Caco-2 (cell line): Measurements from ENCODE around the gene GLE1. TPM values are rescaled to one million over a fixed set of nuclear protein-coding genes. Genes with fewer than 3 reads are reported as not detected.
"Not testable (repeated sequence)": the region's sequence is repeated elsewhere in the genome, so short reads cannot be mapped to it uniquely, and the experiment has no call there.

Source experiments
- BruUV-seq: library from RNA; stranded (reverse); fragments of 400-500 nt; replicated peaks from 2 replicates; lab custom pipeline; 2021; lab: Mats Ljungman, UMichigan
- CTCF ChIA-PET: fragments of 300-600 bp; sonication (Branson Sonifier 250); formaldehyde crosslinking; loops from one replicate; lab custom pipeline; 2022; ENCODE audit warnings: antibody characterized with exemption; lab: Charles Lee
- POLR2A ChIA-PET: fragments of 300-600 bp; sonication (Branson Sonifier 250); formaldehyde crosslinking; loops from one replicate; lab custom pipeline; 2022; ENCODE audit warnings: antibody characterized with exemption; lab: Charles Lee
- DNase-seq, 2 experiments: peaks; one replicate each; pipeline versions ENCODE4 v3.0.0 to v3.0.0-alpha.2; 2020 to 2022
- H3K27me3 ChIP-seq: replicated peaks from 2 replicates; pipeline ENCODE4 v1.6.0; 2011; ENCODE audit warnings: low read length; ENCODE audit not compliant: control insufficient read depth, insufficient read depth
- H3K36me3 ChIP-seq: 2 replicates; pipeline ENCODE4 v1.5.1; 2011; ENCODE audit warnings: low read length; ENCODE audit not compliant: control insufficient read depth, insufficient read depth
- H3K4me1 ChIP-seq: fragments of 250-450 bp; sonication (Bioruptor Pico); 2 replicates; pipeline ENCODE4 v1.5.1; 2020; ENCODE audit warnings: mild to moderate bottlenecking
- H3K4me3 ChIP-seq: 2 replicates; pipeline ENCODE4 v1.5.1; 2011; ENCODE audit warnings: low read depth, mild to moderate bottlenecking, control low read depth, low read length
- H3K9me3 ChIP-seq: fragments of 250-450 bp; sonication (Bioruptor Pico); 2 replicates; pipeline ENCODE4 v1.5.1; 2020; ENCODE audit warnings: mild to moderate bottlenecking, moderate library complexity
- H3K27ac Mint-ChIP-seq: one replicate; pipeline ENCODE4 v1.8.0; 2022; ENCODE audit warnings: mixed read lengths; ENCODE audit not compliant: unreplicated experiment
- H3K27me3 Mint-ChIP-seq: one replicate; pipeline ENCODE4 v1.8.0; 2022; ENCODE audit warnings: mixed read lengths; ENCODE audit not compliant: insufficient read depth, unreplicated experiment
- H3K36me3 Mint-ChIP-seq: one replicate; pipeline ENCODE4 v1.8.0; 2022; ENCODE audit warnings: mild to moderate bottlenecking, mixed read lengths; ENCODE audit not compliant: insufficient read depth, unreplicated experiment
- H3K4me1 Mint-ChIP-seq: one replicate; pipeline ENCODE4 v1.8.0; 2022; ENCODE audit warnings: low read depth, mixed read lengths; ENCODE audit not compliant: unreplicated experiment
- H3K4me3 Mint-ChIP-seq: one replicate; pipeline ENCODE4 v1.8.0; 2022; ENCODE audit warnings: mild to moderate bottlenecking, moderate library complexity, mixed read lengths; ENCODE audit not compliant: unreplicated experiment
- H3K9me3 Mint-ChIP-seq: one replicate; pipeline ENCODE4 v1.8.0; 2022; ENCODE audit warnings: mixed read lengths; ENCODE audit not compliant: unreplicated experiment
- CTCF ChIP-seq, 2 experiments: fragments of 200-600 bp in 1 of 2; IDR thresholded peaks; 1 replicate in 1 of 2; 2 replicates in 1 of 2; pipeline versions ENCODE4 v1.5.1 to v1.8.0; 2011 to 2022; ENCODE audit warnings: antibody characterized with exemption in 1 of 2, control low read depth in 1 of 2, inconsistent platforms in 1 of 2, low read depth in 1 of 2, low read length in 1 of 2, mild to moderate bottlenecking in 1 of 2, moderate library complexity in 1 of 2; ENCODE audit not compliant: insufficient read depth in 1 of 2, severe bottlenecking in 1 of 2, unreplicated experiment in 1 of 2
- intact Hi-C: fragments of 100-400 bp; cut with micrococcal nuclease; formaldehyde crosslinking; loops from one replicate; pipeline ENCODE4 v1.10.0; 2022; ENCODE audit not compliant: unreplicated experiment
- total RNA-seq: library from RNA; stranded (reverse); gene quantifications from 2 replicates; pipeline ENCODE4 v1.2.3, GENCODE V29; 2022

Gene GLE1
- total RNA-seq, 1 experiment from 2014 or later: 30.4 TPM

GRCh38 chr9:128505414-128505765 lies 871 bp downstream of the GLE1 start:
- DNase-seq: no peak
- H3K27ac Mint-ChIP-seq: peak overlapping the region; percentile 97
- Histone ChIP-seq H3K4me3 (peak overlapping the region; percentile 99), H3K36me3 (no peaks in the 10 kb centered on the region; the same call in 1 of the 2 replicates), H3K27me3 (no peaks in the 10 kb centered on the region), H3K9me3 (no peaks in the 10 kb centered on the region), H3K4me1 (peaks cover 16% of the 10 kb centered on the region)
- BruUV-seq: no TSS peak
- H3K4me3 Mint-ChIP-seq: peak overlapping the region; percentile 96
- intact Hi-C loops: loop anchor here (2.0 to 10.0 kb wide), 3 partner anchors 47 to 131 kb away; partner anchors contain the start of genes ODF2, SPTAN1 and URM1
- ChIA-PET POLR2A (interaction anchor here (0.6 to 1.4 kb wide), 6 partner anchors 38 to 713 kb away, joined by 3 to 11 read pairs (median 5); partner anchors contain the start of gene SPTAN1), CTCF (interaction anchor here (0.6 to 1.2 kb wide), 2 partner anchors 54 to 66 kb away, joined by 3 read pairs; no protein-coding TSS in a partner anchor)
- no peaks in the 10 kb centered on the region for H3K4me1 Mint-ChIP-seq
- H3K9me3 Mint-ChIP-seq: no peaks in the 10 kb centered on the region
- TF ChIP-seq CTCF (IDR thresholded peaks at IDR 0.05; ENCODE audit: insufficient read depth in 1 of 2, low read depth in 1 of 2, low read length in 1 of 2, severe bottlenecking in 1 of 2, unreplicated experiment in 1 of 2): no peak
- H3K27me3 Mint-ChIP-seq: no peaks in the 10 kb centered on the region
- H3K36me3 Mint-ChIP-seq: peaks cover 32% of the 10 kb centered on the region

- H3K9me3 ChIP-seq, H3K4me1 Mint-ChIP-seq, H3K27me3 Mint-ChIP-seq, DNase-seq, BruUV-seq, H3K27ac Mint-ChIP-seq, H3K36me3 ChIP-seq, H3K27me3 ChIP-seq, H3K9me3 Mint-ChIP-seq, CTCF ChIA-PET: not testable (repeated sequence)
- intact Hi-C loops: loop anchor here (2.0 to 10.0 kb wide), 3 partner anchors 47 to 131 kb away; partner anchors contain the start of genes ODF2, SPTAN1 and URM1
- H3K36me3 Mint-ChIP-seq: peaks cover 32% of the 10 kb centered on the region
- peak overlapping the region; percentile 99; the same call in 1 of the 2 replicates for H3K4me3 ChIP-seq
- H3K4me1 ChIP-seq: peaks cover 16% of the 10 kb centered on the region
- peak overlapping the region; percentile 96 for H3K4me3 Mint-ChIP-seq
- POLR2A ChIA-PET: interaction anchor here (1.4 kb wide), 1 partner anchor 48 kb away, joined by 7 read pairs; no protein-coding TSS in a partner anchor
Measured at GRCh38 chr9:128505906-128506305, 1.4 kb downstream of the GLE1 start.

GRCh38 chr9:128512820-128513219 lies 8.3 kb downstream of the GLE1 start:
- H3K36me3 ChIP-seq: no peaks in the 10 kb centered on the region; the same call in 1 of the 2 replicates
- no peaks in the 10 kb centered on the region for H3K9me3 Mint-ChIP-seq
- no peaks in the 10 kb centered on the region for H3K27me3 Mint-ChIP-seq
- H3K27ac Mint-ChIP-seq: no peak overlapping the region
- CTCF ChIA-PET: no interaction called here
- intact Hi-C loops: no loop called here
- no peaks in the 10 kb centered on the region for H3K9me3 ChIP-seq
- H3K4me1 ChIP-seq: peaks cover 9% of the 10 kb centered on the region
- no peak overlapping the region for H3K4me3 ChIP-seq
- peaks cover 59% of the 10 kb centered on the region for H3K36me3 Mint-ChIP-seq
- no peaks in the 10 kb centered on the region for H3K4me1 Mint-ChIP-seq
- BruUV-seq: no TSS peak
- no peaks in the 10 kb centered on the region for H3K27me3 ChIP-seq
- TF ChIP-seq CTCF (IDR thresholded peaks at IDR 0.05; ENCODE audit: insufficient read depth in 1 of 2, low read depth in 1 of 2, low read length in 1 of 2, severe bottlenecking in 1 of 2, unreplicated experiment in 1 of 2): no peak
- DNase-seq: no peak
- no peak overlapping the region for H3K4me3 Mint-ChIP-seq
- POLR2A ChIA-PET: no interaction called here
